Thoracic aorta (tissue), 2 donors: ENCODE results near the gene SSC4D. TPM values are rescaled to one million over a fixed set of nuclear protein-coding genes. Genes with fewer than 3 reads are reported as not detected.
"Not testable (repeated sequence)": the region's sequence is repeated elsewhere in the genome, so short reads cannot be mapped to it uniquely, and the experiment has no call there.

ENCODE experiments used
- ATAC-seq: fragments of 150-250 bp; one replicate; pipeline ENCODE4 v1.8.0; 2017; ENCODE audit warnings: low read depth; ENCODE audit not compliant: insufficient number of reproducible peaks, low FRiP score
- DNase-seq: peaks from one replicate; pipeline ENCODE4 v3.0.0-alpha.2; 2020; ENCODE audit warnings: low spot score
- H3K27ac ChIP-seq, 2 donors: fragments of 200-600 bp; sonication (generic); 1 replicate in 1 of 2; 2 replicates in 1 of 2; pipeline ENCODE4 v1.5.1; 2016; ENCODE audit warnings: mild to moderate bottlenecking in 2 of 2, moderate library complexity in 2 of 2
- H3K27me3 ChIP-seq: fragments of 200-600 bp; sonication (generic); replicated peaks from 2 replicates; pipeline ENCODE4 v1.6.0; 2016; ENCODE audit warnings: mild to moderate bottlenecking; ENCODE audit not compliant: insufficient read depth
- H3K36me3 ChIP-seq: fragments of 200-600 bp; sonication (generic); one replicate; pipeline ENCODE4 v1.5.1; 2016
- H3K4me1 ChIP-seq, 2 donors: fragments of 200-600 bp; sonication (generic); 1 replicate in 1 of 2; 2 replicates in 1 of 2; pipeline versions ENCODE4 v1.5.1 to v1.6.0; 2016; ENCODE audit warnings: low read depth in 2 of 2, mild to moderate bottlenecking in 1 of 2; ENCODE audit not compliant: control insufficient read depth in 1 of 2
- H3K4me3 ChIP-seq: fragments of 200-600 bp; sonication (generic); 2 replicates; pipeline ENCODE4 v1.5.1; 2016; ENCODE audit warnings: mild to moderate bottlenecking
- H3K9me3 ChIP-seq: fragments of 200-600 bp; sonication (generic); 2 replicates; pipeline ENCODE4 v1.5.1; 2016
- CTCF ChIP-seq: fragments of 200-600 bp; sonication (generic); IDR thresholded peaks from one replicate; pipeline ENCODE4 v1.5.1; 2019; ENCODE audit warnings: antibody characterized with exemption
- total RNA-seq, 2 donors: library from RNA; depleted of rRNA; stranded (reverse); fragments of >200 nt; gene quantifications; one replicate each; pipeline versions ENCODE4 v1.1.0 to v1.2.3, GENCODE V29; 2016

The SSC4D gene
- total RNA-seq, 2 donors from 2014 or later, result 1.5 to 3.2 TPM

- ATAC-seq (no peak), DNase-seq (no peak)
- no peaks in the 10 kb centered on the region for H3K9me3 ChIP-seq
- no peak for TF ChIP-seq CTCF
- H3K4me3 ChIP-seq, result no peak overlapping the region
- H3K27me3 ChIP-seq, result no peaks in the 10 kb centered on the region
- no peak overlapping the region for H3K27ac ChIP-seq
- H3K4me1 ChIP-seq, result no peaks in the 10 kb centered on the region
- no peaks in the 10 kb centered on the region for H3K36me3 ChIP-seq
Observed at GRCh38 chr7:76427635-76428034, 18.1 kb upstream of the SSC4D start.

GRCh38 chr7:76426246-76426645 lies 16.7 kb upstream of the SSC4D start:
- Histone ChIP-seq H3K9me3 (no peaks in the 10 kb centered on the region), H3K4me3 (no peak overlapping the region), H3K36me3 (no peaks in the 10 kb centered on the region), H3K27ac (no peak overlapping the region), H3K27me3 (no peaks in the 10 kb centered on the region), H3K4me1 (no peaks in the 10 kb centered on the region)
- no peak for DNase-seq
- no peak for ATAC-seq
- no peak for TF ChIP-seq CTCF

- not testable (repeated sequence) for H3K9me3 ChIP-seq, DNase-seq, H3K36me3 ChIP-seq, H3K27ac ChIP-seq, H3K4me1 ChIP-seq, ATAC-seq, H3K27me3 ChIP-seq, H3K4me3 ChIP-seq
Observed at GRCh38 chr7:76425558-76425957, 16.1 kb upstream of the SSC4D start.

- ATAC-seq (no peak), DNase-seq (no peak)
- Histone ChIP-seq H3K27me3 (no peaks in the 10 kb centered on the region), H3K4me1 (no peaks in the 10 kb centered on the region), H3K4me3 (no peak overlapping the region), H3K36me3 (no peaks in the 10 kb centered on the region), H3K9me3 (peaks cover 2% of the 10 kb centered on the region), H3K27ac (no peak overlapping the region)
- no peak for TF ChIP-seq CTCF
Observed at GRCh38 chr7:76425156-76425555, 15.7 kb upstream of the SSC4D start.

- H3K27ac ChIP-seq, result no peak within 1 kb of the TSS
- no peak for ATAC-seq
- H3K4me3 ChIP-seq, result no peak within 1 kb of the TSS
- H3K9me3 ChIP-seq, result peaks cover 3% of the 10 kb centered on the region
- DNase-seq, result no peak
- no peak for TF ChIP-seq CTCF
- H3K27me3 ChIP-seq, result no peaks in the 10 kb centered on the region
- H3K36me3 ChIP-seq, result no peaks in the 10 kb centered on the region
- no peaks in the 10 kb centered on the region for H3K4me1 ChIP-seq
Observed at GRCh38 chr7:76424413-76425111, 15.1 kb upstream of the SSC4D start, which contains the start of gene ZP3. ZP3 (plus strand) TSS chr7:76424950; CDS start chr7:76424965, 15 bp downstream.
